H1 (cell line): Measurements from ENCODE around the gene MYO16. TPM values are rescaled to one million over a fixed set of nuclear protein-coding genes. Genes with fewer than 3 reads are reported as not detected.

Source experiments
- ASH2L ChIP-seq: fragments of 200-600, 300-600 bp; sonication (generic); IDR thresholded peaks from one replicate; pipeline ENCODE4 v1.7.1; 2017; ENCODE audit warnings: low read length
- NRF1 ChIP-seq: IDR thresholded peaks from 2 replicates; pipeline ENCODE4 v1.6.1; 2011; ENCODE audit warnings: mild to moderate bottlenecking, low read depth, low read length, improper control_type of control experiment
- RBBP5 ChIP-seq: IDR thresholded peaks from 2 replicates; pipeline ENCODE4 v1.7.1; 2012; ENCODE audit warnings: low read depth, mild to moderate bottlenecking, inconsistent platforms, low read length, moderate library complexity, borderline replicate concordance
- polyA plus RNA-seq, 7 experiments: library from polyadenylated mRNA; depleted of rRNA in 3 of 7; stranded (reverse) in 5 of 7; unstranded in 2 of 7; fragments of >200 nt in 5 of 7; fragments of 200-250 nt in 2 of 7; gene quantifications; 1 replicate in 5 of 7; 2 replicates in 1 of 7; 4 replicates in 1 of 7; pipeline versions ENCODE4 v1.2.1 to v1.2.3, GENCODE V29; 2011 to 2013; ENCODE audit warnings: missing spikeins in 2 of 7, mixed read lengths in 2 of 7
- total RNA-seq: library from RNA; stranded (reverse); fragmentation: NEBNext Ultra II Directional; extraction: Animal tissue kit (Norgen Biotek cat#: 25700); gene quantifications from 2 replicates; pipeline ENCODE4 v1.2.1, GENCODE V29; 2021

The MYO16 gene
- total and polyA plus RNA-seq, 2 of the 8 experiments (the other 6 are each of a cell fraction or from before 2014, with no cell fraction given): 0.02 to 0.22 TPM

GRCh38 chr13:108785844-108786243, 156.4 kb downstream of the MYO16 start (continued):
- TF ChIP-seq ASH2L (no peak), NRF1 (no peak), RBBP5 (no peak)
